NCI-H510A (cell line): Measurements from ENCODE around the gene SEZ6L.

Source experiments
- DNase-seq: peaks from one replicate; lab custom pipeline; 2025; lab: John Stamatoyannopoulos, UW

SEZ6L gene

DNA sequence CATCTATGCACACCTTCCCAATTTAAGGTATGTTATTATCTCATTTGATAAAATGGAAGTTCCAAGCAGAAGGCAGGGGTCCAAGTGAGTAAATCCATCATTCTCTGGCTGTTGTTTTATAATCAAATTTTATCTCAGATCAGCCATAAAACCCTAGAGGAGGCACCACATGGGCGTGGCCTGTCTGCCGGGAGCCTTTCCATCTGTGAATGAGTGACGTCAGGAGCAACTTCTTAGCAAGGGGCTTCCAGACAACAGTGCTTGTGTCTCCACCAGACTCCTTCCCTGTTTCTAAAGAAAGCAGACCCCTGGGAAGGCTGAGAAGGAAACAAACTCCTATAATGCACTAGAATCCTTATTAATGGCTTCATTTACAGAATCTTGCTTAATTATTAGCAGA is 13.5 kb downstream of the SEZ6L start:
- no peak for DNase-seq

DNA sequence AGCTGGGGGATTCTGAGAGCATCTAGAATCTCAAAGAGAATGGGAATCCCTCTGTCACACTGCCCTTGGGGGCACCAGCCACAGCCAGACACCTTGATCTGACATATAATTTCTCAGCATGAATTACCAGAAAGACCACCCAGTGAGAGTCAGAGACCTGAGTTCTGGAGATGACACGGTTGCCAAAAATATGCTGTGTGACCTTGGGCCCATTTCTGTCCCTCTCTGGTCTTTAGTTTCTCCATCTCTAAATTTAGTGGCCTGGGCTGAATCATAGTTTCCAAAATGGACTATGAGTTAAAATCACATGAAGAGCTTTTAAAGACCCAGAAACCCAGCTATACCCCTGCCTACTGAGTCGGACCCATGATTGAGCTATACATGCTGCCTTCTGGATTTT is 15.9 kb downstream of the SEZ6L start:
- DNase-seq: no peak

DNA sequence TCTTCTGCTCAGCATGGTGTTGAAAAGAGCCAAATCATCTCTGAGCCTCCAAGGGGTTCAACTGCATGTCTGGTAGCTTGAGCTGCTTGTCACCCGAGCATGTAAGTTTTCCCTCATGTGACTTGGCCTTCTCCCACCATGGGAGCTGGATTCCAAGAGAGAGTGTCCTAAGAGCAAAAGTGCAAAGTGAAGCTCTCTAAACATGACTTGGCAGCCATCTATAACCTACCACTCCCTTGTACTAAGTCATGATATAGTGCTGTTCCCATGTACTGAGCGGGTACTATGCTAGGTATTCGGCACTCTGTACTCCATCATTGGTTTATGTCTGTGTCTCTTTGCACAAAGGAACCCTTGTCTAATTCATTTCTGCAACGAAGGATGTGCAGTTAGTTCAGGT is 19.1 kb downstream of the SEZ6L start:
- no peak for DNase-seq

DNA sequence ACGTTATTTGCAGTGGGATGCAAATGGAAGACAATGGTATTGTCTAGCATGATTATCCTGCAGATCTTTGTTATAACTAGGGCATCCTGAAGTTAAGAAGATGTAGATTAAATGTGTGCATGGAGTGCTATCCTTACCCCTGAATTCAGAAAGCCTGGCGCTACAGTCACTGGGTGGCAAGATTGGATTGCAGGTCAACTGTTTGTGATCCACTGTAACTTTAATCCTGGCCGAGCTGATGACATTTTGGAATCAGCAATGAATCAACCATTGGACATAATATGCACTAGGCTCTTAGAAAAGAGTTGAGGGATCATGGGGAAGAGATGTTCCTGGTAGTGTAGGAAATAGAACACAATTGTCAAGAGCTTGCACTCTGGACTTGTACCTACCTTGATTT is 25.1 kb downstream of the SEZ6L start:
- DNase-seq: no peak

DNA sequence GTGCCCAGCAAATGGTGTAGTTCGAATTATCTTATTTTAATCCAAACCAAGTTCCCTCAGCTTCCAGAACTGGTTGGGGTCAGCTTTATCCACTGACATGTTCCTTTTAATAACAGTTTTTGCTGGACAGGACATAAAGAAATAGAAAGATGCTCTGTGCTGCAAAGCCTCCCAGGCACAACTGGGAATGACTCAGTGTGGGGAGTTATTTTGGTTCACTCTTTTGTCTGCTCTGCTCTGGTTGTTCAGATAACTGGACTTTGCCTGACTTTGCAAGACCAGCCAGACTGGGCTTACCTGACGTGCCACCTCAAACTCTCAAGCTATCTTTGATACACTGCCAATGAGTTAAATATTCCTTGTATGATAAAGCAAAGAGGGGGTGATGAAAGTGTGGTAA is 25.6 kb downstream of the SEZ6L start:
- no peak for DNase-seq

DNA sequence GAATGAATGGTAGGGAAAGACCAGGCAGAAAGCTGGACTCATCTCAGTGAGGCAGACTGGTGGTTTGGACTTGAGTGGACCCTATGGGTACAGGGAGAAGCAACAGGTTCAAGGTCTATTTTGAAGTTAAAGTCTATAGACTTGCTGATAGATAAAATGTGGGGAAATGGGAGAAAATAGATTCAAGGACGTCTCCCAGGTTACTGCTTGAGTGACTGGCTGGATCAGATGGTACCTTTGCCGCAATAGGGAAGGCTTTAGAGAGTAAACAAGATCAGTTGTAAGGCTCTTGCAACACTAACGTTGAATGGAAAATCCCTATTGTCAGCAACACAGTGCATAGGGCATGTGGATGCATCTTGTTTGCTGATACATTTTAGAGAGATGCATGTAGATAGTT is 27.4 kb downstream of the SEZ6L start:
- DNase-seq: no peak

DNA sequence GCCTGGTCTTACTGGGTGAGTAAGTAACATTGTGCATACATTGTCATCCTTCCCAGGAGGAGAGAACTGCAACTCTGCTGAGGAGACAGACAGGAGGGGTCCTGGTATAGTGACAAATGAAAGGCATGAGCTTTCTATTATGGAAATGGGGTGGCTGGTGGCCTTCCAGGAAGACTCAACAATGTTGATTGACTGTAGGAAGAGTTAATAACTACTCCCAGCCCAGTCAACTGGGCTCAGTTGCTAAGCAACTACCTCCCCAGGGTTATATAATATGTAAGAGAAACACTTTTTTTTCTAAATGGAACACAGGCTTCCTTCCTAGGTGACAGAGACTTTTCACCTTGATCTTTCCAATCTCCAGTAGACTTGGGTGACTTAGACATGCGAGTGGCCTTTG is 28.2 kb downstream of the SEZ6L start:
- no peak for DNase-seq

DNA sequence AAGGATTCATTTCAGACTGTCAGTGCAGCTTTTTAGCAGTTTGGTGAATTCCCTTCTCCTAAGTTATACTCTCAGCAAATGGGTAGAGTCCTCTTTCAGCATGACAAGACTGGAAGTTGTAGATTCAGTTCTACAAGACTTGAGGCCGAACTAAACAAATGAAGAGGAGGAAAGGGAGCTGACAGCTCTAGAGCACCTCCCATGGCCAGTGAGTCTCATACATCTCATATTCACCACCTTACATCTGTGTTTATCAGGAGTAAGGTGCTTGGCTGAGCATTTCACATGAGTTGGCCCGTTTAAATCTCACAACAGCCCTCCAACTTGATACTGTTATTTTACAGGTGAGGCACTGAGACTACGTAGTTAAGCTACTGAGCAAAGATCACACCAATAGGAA is 30.4 kb downstream of the SEZ6L start:
- DNase-seq: no peak

DNA sequence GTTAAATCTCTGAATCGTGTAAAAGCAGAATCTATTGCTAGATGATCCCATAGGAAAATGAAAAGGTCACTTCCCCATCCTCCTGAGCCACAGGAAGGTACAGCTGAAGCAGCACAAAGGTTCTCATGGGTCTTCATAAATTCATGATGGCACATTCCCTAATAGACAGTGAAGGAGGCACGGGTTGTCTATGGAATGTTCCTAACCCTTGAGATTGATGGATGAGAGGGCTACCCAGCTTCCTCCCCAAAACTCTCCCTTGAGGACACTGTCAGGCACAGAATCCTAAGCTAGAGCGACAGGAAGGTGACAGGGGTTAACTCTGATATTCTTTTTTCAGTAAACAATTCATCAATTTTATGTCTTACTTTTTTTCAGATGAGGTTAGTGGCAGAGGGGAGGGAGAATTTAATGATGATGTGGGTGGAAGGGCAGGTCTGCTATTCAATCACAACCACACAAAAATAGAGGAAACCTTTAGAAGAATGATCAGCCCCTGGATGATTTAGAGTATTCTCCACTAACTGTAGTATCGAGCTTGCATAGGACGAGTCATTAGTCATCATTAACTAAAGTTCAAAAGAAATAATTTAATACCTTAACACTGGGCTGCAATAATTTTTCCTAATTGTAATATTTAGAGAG is 33.1 kb downstream of the SEZ6L start:
- no peak for DNase-seq

DNA sequence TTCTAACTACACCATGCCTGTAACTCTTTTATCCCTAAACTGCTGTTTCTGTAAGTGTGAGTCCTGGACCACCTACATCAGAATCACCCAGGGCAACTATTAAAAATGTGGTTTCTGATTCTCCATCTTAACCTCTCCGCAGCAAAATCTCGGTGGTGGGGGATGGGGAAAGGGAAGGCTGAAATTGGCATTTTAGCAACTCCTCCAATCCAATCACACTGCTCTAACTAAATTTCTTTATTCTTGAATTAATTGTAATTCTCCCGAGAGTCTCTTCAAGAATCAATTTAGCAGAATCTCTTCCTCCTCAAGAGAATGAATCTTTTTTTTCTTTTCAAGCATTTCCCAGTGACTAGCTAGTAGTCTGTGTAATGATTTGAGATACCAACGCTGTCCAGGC is 36.2 kb downstream of the SEZ6L start:
- DNase-seq: no peak

DNA sequence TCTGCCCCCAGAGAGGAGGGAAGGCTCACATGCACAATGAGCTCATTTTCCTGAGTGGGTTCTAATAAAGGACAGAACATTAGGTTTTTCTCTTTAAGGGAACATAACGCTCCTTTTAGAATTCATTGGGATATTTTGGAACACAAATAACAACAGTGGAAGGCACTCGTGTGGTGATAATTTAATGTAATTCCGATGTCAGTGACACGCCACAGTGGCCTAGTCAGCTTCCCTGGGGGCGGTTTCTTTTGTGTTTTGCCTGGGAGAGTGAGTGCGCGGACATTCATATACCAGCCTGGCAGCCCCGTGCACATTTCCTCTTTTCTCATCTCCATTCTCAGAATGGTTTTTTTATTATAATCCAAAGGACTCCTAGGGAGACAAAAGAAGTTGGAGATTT is 41.1 kb downstream of the SEZ6L start:
- DNase-seq: no peak

DNA sequence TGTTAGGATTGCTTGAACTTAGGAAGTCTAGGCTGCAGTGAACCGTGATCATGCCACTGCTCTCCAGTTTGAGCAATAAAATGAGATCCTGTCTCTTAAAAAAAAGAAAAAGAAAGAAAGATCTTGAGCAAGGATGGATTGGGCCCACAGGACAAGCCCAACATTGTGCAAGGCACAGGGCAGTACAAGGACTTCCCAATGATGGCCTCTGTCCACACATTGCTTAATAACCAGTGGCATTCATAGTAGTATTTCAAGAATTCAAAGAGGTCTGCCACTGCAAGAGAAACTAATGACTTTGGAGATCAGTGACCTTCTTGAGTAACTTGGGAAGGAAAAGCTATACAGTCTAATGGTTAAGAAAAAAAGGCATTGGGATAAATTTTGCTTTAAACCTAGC is 44.6 kb downstream of the SEZ6L start:
- no peak for DNase-seq

DNA sequence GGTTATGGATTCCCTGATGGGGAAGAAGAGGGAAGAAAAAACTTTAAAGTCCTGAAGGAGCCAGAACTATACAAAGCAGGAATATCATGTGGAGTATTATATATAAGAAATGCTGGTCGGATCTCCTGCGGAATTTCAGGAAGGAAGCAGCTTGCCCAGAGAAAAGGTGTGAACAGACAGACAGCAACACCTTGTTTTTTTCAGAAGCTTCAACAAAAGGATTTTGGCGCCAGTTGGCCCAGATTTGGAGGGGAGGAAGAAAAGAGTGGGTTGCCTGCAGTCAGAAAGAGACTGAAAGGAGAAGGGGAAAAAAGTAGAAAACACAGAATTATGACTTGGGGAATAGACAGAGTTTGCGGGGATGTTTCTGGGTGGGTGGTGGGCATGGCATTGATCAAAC is 45.2 kb downstream of the SEZ6L start:
- no peak for DNase-seq

DNA sequence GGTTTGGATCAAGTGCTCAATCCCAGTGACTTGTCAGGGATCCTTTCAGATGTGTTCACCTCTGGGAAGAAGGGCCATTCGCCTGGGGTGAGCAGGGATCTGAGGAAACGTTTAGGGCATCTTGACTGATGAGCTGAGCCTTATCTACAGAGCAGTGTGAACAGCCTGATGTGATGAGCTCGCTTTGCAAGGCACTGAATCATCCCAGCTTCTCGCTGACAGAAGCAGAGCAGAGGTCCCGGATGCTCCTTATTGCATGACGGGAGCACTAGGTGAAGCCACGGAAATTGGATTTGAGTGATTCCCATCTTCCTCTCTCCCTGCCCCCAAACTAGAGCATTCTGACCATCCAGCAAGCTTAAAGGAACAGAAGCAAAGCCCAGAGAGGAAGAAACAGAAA is 46.5 kb downstream of the SEZ6L start:
- no peak for DNase-seq

DNA sequence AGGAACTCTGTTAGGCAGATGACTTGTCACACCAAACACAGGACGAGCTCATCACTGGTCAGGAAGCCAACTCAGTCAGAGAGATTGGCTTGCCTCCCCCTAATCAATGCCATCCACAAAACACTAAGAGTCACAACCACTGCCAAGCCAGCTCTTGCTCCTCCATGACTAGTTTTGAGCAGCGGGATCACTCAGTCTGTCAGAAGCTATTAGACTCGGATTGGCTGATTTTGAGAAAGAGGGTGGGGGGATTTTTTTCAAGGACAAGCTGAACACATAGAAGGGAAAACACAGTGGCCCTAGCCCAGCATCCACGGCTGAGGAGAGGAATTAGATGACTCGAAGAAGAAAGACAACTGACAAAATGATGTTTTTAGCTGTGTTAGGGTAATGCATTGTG is 55.9 kb downstream of the SEZ6L start:
- DNase-seq: no peak

DNA sequence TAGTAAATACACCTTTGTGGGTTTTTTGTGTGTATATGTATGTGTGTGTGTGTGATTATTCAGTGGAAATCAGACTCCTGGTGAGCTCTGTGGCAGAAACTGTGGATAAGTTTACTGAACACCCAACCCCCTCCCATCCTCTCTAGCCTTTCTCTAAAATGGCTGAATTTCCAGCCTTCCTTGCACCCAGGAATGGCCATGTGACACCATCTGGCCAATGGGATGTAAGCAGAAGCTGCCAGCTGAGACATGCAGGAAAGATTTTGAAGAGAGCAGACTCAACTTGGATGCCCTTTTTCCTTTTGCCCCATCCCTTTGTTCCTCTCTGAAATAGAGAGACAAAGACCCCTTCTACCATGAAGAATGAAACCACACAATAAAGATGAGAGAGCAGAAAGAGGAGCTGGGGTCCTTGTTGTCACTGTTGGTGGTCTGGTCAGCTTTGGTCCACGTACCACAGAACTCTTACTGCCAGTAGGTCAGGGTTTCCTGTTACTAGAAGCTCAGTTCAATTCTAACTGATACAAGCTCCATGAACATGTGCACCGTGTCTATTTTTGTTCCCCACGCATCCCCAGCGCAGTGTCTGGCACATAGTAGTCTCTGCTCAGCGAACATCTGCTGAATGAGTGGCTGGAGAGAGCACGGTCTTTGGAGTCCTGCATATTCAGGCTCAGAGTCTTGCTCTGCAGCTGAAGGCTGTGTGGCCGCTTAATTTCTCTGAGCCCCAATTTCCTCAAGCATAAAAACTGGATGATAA is 57.5 kb downstream of the SEZ6L start:
- DNase-seq: no peak

DNA sequence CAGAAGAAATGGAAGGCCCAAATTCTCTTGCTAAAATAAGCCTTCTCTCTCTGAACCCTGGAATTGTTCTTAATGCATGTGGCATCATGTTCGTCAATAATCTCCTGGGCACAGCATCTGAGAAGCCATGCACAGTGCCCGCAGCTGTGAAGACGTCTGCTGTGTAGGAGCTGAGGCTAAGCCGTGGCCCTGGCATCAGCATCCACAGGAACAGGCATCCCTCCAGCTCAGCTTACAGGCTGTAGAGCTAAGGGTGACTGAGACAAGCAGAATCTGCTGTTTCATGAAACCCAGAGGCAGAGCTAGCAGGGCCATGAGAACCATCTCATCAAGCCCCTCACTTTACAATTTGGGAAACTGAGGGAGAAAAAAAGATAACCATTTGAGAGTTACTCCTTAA is 60.6 kb downstream of the SEZ6L start:
- DNase-seq: no peak

DNA sequence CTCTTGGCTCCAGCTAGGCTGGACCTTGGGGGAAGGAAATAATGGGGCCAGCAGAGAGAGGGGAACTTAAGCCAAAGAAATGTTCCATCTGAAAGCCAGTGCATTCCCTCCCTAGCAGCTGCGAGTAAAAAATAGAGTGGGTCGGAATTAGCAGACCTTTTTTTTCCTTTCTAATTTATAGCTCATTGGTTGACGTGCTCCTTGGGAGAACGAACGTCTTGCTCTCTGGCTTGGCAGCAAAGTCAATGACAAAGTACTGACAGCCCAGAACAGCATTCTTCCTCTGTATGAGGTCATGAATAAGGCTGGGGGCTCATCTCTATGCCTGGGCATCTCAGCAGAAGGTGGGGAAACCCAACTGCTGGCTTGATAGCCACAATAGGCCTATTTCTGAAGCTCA is 65.0 kb downstream of the SEZ6L start:
- no peak for DNase-seq

DNA sequence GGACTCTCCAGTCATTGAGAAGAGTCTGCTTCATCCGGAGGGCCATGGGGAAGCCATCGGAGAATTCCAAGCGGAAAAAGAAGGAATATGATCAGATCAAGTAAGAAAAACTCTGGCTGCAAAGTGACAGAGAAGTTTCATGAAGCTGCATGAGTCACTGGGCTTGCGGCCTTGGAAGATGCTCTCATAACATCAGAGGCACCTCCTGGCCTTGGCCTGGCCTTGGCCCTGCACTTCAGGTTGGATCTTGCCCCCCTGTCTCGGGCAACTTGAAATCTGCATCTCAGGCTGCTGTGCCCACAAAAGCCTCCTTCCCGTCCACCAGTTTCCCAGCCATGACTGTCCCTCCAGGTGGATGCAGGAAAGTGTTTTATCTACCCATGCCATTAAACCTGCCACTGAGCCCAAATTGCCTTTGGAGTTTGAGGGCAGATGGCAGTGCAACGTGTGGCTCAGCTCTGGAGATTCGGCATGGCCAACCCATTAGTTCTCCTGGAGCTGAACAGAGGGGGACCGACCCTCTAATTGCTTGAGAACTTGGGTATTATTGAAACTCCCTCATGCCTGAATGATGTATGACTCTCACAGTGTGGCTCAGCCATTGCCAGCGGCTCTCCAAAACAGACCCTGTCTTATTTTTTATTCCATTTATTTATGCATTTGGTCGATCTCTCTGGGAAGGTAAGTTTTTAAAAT is 66.7 kb downstream of the SEZ6L start:
- no peak for DNase-seq

DNA sequence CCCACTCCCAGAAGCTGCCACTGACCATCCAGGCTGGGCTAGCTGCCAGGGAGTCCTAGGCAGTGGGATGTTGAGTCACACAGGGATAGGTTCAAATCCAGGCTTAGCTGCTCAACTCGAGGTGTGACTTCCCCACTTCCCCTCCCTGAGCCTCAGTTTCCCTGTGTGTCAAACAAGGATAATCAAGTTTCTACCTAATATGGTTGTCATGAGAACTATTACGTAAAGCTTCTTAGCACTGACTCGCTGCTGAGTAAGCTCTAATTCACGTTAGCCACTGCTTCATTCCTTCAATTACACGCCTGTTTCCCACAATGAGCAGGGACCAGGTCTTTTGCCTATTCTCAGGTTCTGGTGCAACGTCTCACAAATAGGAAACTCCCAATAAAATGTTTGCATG is 67.7 kb downstream of the SEZ6L start:
- DNase-seq: no peak

DNA sequence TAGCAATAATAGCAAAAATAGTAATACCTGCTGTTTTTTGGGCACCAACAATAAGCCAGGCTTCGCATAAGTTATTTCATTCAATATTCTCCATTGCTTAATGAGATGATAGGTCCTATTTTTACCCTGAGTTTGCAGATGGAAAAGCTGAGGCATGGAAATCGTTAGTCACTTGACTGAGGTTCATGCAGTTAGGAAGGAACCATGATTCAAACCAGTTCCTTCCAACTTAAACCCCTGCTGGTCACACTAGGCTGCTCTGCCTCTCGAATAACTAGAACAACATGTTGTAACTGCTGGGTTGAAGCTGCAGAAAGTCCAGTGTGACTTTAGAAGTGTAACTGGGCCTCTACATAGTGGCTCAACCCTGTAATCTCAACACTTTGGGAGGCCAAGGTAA is 69.3 kb downstream of the SEZ6L start:
- no peak for DNase-seq

DNA sequence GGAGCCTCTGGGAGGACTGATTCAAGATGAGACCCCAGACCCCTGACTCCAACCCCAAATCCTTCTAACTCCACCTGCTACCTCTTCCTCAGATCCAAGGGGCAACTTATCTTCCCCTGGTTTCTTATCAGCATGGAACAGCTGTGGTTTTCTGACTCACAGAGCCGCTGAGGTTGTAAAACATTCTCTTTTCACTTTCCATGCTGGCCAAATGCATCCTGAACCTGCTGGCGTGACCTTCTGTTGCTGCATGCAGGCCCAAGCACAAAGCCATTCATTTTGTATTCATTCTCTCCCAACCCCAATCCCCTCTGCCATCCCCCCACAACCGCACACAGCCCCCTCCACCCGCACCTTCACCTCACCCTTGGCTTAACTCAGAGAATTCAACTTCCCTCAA is 70.3 kb downstream of the SEZ6L start:
- no peak for DNase-seq

DNA sequence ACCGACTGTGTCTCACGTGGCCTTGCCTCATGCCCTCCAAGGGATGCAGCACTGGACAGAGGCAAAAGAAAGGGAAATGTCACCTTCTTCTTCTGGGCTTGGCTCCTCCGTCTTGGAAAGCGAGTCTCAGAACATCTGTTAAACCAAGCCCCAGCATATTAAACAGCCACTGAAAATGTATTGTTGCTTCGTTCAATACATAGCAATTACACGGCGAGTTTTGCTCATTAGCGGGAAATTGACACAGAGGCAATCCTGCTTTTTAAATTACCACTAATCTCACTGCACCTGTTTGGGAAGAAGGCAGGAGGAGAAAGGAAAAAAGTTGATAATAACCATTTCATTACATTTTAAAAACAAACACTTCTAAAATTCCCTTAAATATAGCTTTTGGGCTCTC is 72.1 kb downstream of the SEZ6L start:
- DNase-seq: no peak

DNA sequence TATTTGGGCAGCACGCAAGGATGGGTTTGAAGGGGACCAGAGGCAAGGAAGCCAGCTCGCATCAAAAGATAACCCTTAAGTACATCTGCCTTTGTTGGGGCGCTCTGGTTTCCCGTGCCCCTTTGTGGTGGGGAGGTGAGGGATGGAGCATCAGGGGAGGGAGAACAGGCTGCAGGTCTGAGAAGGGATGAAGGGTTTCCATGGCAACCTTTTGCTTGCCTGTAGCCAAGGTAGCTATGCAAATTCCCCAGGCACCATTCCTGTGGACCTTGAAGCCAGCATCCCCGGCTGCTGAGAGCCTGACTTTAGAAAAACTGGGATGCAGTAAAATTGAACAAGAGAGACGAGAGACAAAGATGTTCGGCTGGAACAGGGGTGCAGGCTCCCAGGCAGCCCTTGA is 75.7 kb downstream of the SEZ6L start:
- no peak for DNase-seq
